GM12872 (cell line): Measurements from ENCODE around the gene TMEM169.

Experiments
- CTCF ChIP-seq: IDR thresholded peaks from 3 replicates; pipeline ENCODE4 v1.5.1; 2011; ENCODE audit warnings: low read depth, mild to moderate bottlenecking, low read length, moderate library complexity; ENCODE audit not compliant: insufficient read depth

TMEM169 gene

DNA sequence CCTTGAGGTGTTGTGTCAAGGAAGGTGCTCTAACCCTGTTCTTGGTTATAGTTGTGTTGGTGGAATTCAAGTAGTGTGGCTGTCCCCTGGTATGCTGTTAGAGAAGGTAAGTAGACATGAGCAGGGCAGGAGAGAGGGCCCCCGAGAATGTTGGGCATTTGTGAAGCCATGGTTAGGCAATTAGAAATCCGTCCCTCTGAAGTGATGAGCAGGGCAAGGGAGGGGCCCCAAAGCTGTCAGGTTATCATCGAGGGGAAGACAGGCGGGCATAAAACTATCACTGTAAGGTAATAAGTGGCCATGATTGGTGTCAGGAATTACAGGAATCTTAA is 32.6 kb downstream of the TMEM169 start:
- TF ChIP-seq CTCF, result no peak

- peak; percentile 88 for TF ChIP-seq CTCF
Observed at GRCh38 chr2:216114714-216115531, 33.2 kb downstream of the TMEM169 start.

- TF ChIP-seq CTCF, result no peak
Observed at GRCh38 chr2:216116418-216116817, 34.7 kb downstream of the TMEM169 start.

GRCh38 chr2:216117561-216118340 is 36.0 kb downstream of the TMEM169 start:
- no peak for TF ChIP-seq CTCF

GRCh38 chr2:216118474-216118873 is 36.8 kb downstream of the TMEM169 start:
- TF ChIP-seq CTCF, result no peak

GRCh38 chr2:216119146-216119545 is 37.4 kb downstream of the TMEM169 start:
- TF ChIP-seq CTCF, result no peak

DNA sequence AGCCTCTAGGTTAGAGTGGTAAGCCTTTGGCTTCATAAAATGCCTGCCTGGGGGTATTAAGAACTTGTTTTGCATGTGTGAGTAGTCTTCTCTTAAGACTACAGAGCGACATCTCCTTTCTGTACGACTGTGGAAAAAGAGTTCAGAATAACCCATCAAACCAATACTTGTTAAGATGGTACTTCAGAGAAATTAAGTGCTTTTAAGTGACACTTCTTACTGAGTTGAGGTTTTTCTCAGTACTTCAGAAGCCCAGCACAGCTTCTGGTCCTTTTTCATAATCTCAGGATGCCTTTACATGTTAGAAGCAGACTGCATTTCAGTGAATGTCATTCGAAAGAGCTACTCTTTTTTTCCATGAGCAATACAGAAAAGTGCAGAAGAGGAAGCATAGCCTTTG is 38.3 kb downstream of the TMEM169 start:
- TF ChIP-seq CTCF, result no peak
